Hematopoietic multipotent progenitor cell treated with erythropoietin and hydrocortisone succinate and interleukin-3 and kit ligand, for 4 days (in vitro differentiated cells): ENCODE measurements around the gene TPST1.
"Not testable (repeated sequence)": the region's sequence is repeated elsewhere in the genome, so short reads cannot be mapped to it uniquely, and the experiment has no call there.

Experiments used
- DNase-seq: peaks from one replicate; pipeline ENCODE4 v3.0.0-alpha.2; 2015

TPST1 gene

GRCh38 chr7:66344166-66344565 is 139.0 kb downstream of the TPST1 start:
- peak; percentile 57 for DNase-seq

- DNase-seq, result no peak
Measured at GRCh38 chr7:66348531-66348930, 143.4 kb downstream of the TPST1 start.

- DNase-seq, result peak; percentile 79
Measured at GRCh38 chr7:66348959-66349358, 143.8 kb downstream of the TPST1 start.

GRCh38 chr7:66352071-66352470 is 146.9 kb downstream of the TPST1 start:
- no peak for DNase-seq

GRCh38 chr7:66353547-66353946 is 148.4 kb downstream of the TPST1 start:
- DNase-seq, result no peak

- no peak for DNase-seq
Measured at GRCh38 chr7:66355756-66356155, 150.6 kb downstream of the TPST1 start.

GRCh38 chr7:66356277-66356721 is 151.2 kb downstream of the TPST1 start:
- no peak for DNase-seq

GRCh38 chr7:66357087-66357486 is 152.0 kb downstream of the TPST1 start:
- no peak for DNase-seq

GRCh38 chr7:66359656-66360211 is 154.6 kb downstream of the TPST1 start:
- peak; percentile 12 for DNase-seq

GRCh38 chr7:66362136-66362535 is 157.0 kb downstream of the TPST1 start:
- DNase-seq, result no peak

- no peak for DNase-seq
Measured at GRCh38 chr7:66363635-66364034, 158.5 kb downstream of the TPST1 start.

GRCh38 chr7:66365031-66365430 is 159.9 kb downstream of the TPST1 start:
- DNase-seq, result not testable (repeated sequence)

- no peak for DNase-seq
Measured at GRCh38 chr7:66371096-66371824, 166.1 kb downstream of the TPST1 start.

GRCh38 chr7:66374141-66374840 is 169.2 kb downstream of the TPST1 start:
- DNase-seq, result peak; percentile 89

- DNase-seq, result no peak
Measured at GRCh38 chr7:66376264-66376945, 171.3 kb downstream of the TPST1 start.

- DNase-seq, result no peak
Measured at GRCh38 chr7:66377045-66377444, 171.9 kb downstream of the TPST1 start.

GRCh38 chr7:66377714-66378113 is 172.6 kb downstream of the TPST1 start:
- no peak for DNase-seq

- DNase-seq, result no peak
Measured at GRCh38 chr7:66379542-66380160, 174.5 kb downstream of the TPST1 start.

- DNase-seq, result no peak
Measured at GRCh38 chr7:66380272-66380888, 175.2 kb downstream of the TPST1 start.

GRCh38 chr7:66382182-66382923 is 177.2 kb downstream of the TPST1 start:
- DNase-seq, result peak; percentile 46

GRCh38 chr7:66385191-66385905 is 180.2 kb downstream of the TPST1 start:
- not testable (repeated sequence) for DNase-seq
